ENCODE results near the gene IRAK2. TPM values are rescaled to one million over a fixed set of nuclear protein-coding genes. Genes with fewer than 3 reads are reported as not detected.

The IRAK2 gene
- total and polyA plus RNA-seq, 2 donors (not counting 1 experiment from before 2014, with no cell fraction given), result 1.5 to 6.6 TPM

DNA sequence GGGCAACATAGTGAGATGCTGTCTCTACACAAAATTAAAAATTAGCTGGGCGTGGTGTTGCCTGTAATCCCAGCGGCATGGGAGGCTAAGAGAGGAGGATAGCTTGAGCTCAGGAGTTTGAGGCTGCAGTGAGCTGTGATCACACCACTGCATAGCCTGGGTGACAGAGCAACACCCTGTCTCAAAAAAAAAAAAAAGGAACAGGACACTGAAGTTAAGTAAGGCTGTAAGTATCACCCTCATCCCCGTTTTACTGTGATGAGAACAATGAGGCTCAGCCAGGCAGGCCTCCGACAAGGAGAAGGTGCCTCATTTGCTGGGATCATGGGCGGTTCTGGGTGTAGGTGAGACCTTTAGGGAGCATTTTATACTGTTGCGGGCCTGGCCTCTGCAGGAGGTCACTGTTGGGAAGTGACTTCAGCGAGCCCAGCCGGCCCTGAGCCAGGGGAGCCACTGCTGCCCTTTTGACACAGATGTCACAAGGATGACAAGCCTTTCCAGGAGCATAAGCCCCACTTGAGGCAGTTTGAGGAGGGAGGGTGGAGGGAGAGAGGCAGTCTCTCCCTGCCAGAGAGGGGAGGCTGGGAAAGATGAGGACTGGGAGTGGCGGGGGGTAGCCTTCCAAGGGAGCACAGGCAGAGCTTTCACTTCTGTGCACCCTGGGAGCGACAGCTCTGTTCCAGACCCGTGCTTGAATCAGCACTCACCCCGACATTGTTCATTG lies 30.8 kb downstream of the IRAK2 start:
- H3K4me2 ChIP-seq (ENCODE audit: extremely low read depth, insufficient read depth, low read length), result no peak overlapping the region
- H3K27me3 ChIP-seq (ENCODE audit: control insufficient read depth, insufficient read depth, low read length), result no peaks in the 10 kb centered on the region
- H3K79me2 ChIP-seq (ENCODE audit: control insufficient read depth, insufficient read depth, low read length), result no peaks in the 10 kb centered on the region
- no peak overlapping the region for H3K4me3 ChIP-seq (replicated peaks in 1 of 4; ENCODE audit: control extremely low read depth in 1 of 4, insufficient read depth in 1 of 4, low read depth in 3 of 4, low read length in 4 of 4)
- no peaks in the 10 kb centered on the region for H4K20me1 ChIP-seq (ENCODE audit: control insufficient read depth, extremely low read depth, insufficient read depth, low read length)
- no peaks in the 10 kb centered on the region for H3K9me3 ChIP-seq (ENCODE audit: control insufficient read depth, insufficient read depth, low read depth, low read length)
- H3K27ac ChIP-seq (ENCODE audit: insufficient read depth, low read length), result no peak overlapping the region
- H3K9ac ChIP-seq (ENCODE audit: insufficient read depth, low read length), result no peak overlapping the region
- peaks cover 21% of the 10 kb centered on the region for H3K4me1 ChIP-seq (ENCODE audit: control insufficient read depth, extremely low read depth, insufficient read depth, low read length)
- TF ChIP-seq EZH2 (IDR thresholded peaks at IDR 0.05; ENCODE audit: low read length, missing control alignments), result no peak
- TF ChIP-seq, protein P1, sequence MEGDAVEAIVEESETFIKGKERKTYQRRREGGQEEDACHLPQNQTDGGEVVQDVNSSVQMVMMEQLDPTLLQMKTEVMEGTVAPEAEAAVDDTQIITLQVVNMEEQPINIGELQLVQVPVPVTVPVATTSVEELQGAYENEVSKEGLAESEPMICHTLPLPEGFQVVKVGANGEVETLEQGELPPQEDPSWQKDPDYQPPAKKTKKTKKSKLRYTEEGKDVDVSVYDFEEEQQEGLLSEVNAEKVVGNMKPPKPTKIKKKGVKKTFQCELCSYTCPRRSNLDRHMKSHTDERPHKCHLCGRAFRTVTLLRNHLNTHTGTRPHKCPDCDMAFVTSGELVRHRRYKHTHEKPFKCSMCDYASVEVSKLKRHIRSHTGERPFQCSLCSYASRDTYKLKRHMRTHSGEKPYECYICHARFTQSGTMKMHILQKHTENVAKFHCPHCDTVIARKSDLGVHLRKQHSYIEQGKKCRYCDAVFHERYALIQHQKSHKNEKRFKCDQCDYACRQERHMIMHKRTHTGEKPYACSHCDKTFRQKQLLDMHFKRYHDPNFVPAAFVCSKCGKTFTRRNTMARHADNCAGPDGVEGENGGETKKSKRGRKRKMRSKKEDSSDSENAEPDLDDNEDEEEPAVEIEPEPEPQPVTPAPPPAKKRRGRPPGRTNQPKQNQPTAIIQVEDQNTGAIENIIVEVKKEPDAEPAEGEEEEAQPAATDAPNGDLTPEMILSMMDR (conservative IDR thresholded peaks at IDR 0.05 in 1 of 2, IDR thresholded peaks at IDR 0.05 in 1 of 2; ENCODE audit: low read depth in 1 of 2, low read length in 2 of 2), result no peak
- DNase-seq (ENCODE audit: low read depth in 2 of 2), result no peak
- no peak overlapping the region for H2AFZ ChIP-seq (ENCODE audit: low read length)
- H3K36me3 ChIP-seq (ENCODE audit: control insufficient read depth, insufficient read depth, low read length), result no peaks in the 10 kb centered on the region

DNA sequence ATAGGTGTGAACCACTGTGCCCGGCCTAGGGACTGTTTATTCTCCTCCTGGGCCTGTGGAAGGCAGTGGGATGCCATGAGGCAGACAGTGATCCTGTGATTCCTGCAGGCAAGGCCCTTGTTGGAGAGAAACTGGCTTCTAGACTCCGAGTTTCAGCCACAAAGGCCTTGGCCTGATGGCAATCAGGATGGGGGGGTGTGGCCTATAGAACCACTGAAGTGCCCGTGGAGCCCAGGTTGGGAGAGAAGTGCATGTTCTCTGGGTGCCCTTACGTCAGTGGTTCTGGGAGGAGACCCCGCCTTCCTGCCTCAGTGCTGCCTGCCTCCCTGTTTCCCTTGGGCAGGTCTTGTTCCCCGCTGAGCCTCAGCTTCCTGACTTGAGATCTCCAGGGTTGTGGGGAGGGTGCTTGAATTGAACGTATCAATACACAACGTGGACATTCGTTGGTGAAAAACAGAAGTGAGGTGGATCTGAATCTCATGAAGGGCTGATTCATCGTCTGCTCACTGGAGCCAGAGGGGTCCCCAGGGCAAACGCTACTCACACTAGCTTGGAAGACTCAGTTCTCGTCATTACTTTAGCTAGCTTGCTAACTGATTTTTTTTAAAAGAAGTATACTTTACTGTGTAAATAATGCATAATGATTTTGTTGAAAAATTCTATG lies 31.8 kb downstream of the IRAK2 start:
- H3K36me3 ChIP-seq (ENCODE audit: control insufficient read depth, insufficient read depth, low read length), result no peaks in the 10 kb centered on the region
- TF ChIP-seq, protein P1 (conservative IDR thresholded peaks at IDR 0.05 in 1 of 2, IDR thresholded peaks at IDR 0.05 in 1 of 2; ENCODE audit: low read depth in 1 of 2, low read length in 2 of 2), result no peak
- no peak for TF ChIP-seq EZH2 (IDR thresholded peaks at IDR 0.05; ENCODE audit: low read length, missing control alignments)
- DNase-seq (ENCODE audit: low read depth in 2 of 2), result peak; percentile 65 to 84
- H3K9me3 ChIP-seq (ENCODE audit: control insufficient read depth, insufficient read depth, low read depth, low read length), result no peaks in the 10 kb centered on the region
- no peak overlapping the region for H3K9ac ChIP-seq (ENCODE audit: insufficient read depth, low read length)
- no peak overlapping the region for H3K4me3 ChIP-seq (replicated peaks in 1 of 4; ENCODE audit: control extremely low read depth in 1 of 4, insufficient read depth in 1 of 4, low read depth in 3 of 4, low read length in 4 of 4)
- H3K27me3 ChIP-seq (ENCODE audit: control insufficient read depth, insufficient read depth, low read length), result no peaks in the 10 kb centered on the region
- H3K4me2 ChIP-seq (ENCODE audit: extremely low read depth, insufficient read depth, low read length), result no peak overlapping the region
- H3K4me1 ChIP-seq (ENCODE audit: control insufficient read depth, extremely low read depth, insufficient read depth, low read length), result peaks cover 17% of the 10 kb centered on the region
- no peak overlapping the region for H3K27ac ChIP-seq (ENCODE audit: insufficient read depth, low read length)
- H4K20me1 ChIP-seq (ENCODE audit: control insufficient read depth, extremely low read depth, insufficient read depth, low read length), result no peaks in the 10 kb centered on the region
- no peaks in the 10 kb centered on the region for H3K79me2 ChIP-seq (ENCODE audit: control insufficient read depth, insufficient read depth, low read length)
- no peak overlapping the region for H2AFZ ChIP-seq (ENCODE audit: low read length)

DNA sequence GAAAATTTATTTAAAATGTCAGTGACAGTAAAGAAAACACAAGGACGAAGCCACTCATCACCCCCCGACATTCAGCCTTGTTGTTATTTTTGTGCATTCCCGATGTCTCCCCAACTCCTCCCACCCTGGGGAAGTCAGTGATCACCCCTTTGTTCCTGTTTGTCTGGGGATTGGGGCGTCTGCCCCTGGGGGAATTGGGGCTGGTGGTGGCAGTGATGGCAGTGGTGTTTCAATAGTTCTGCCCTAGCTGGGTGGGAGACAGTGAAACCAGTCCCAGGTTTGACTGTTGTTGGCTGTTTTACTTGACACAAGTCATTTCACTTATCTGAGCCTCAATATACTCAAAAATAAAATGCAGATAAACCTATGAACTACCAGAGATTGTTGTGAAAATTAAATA lies 33.5 kb downstream of the IRAK2 start:
- Histone ChIP-seq H3K36me3 (ENCODE audit: control insufficient read depth, insufficient read depth, low read length) (no peaks in the 10 kb centered on the region), H3K9me3 (ENCODE audit: control insufficient read depth, insufficient read depth, low read depth, low read length) (no peaks in the 10 kb centered on the region), H3K79me2 (ENCODE audit: control insufficient read depth, insufficient read depth, low read length) (no peaks in the 10 kb centered on the region), H3K4me2 (ENCODE audit: extremely low read depth, insufficient read depth, low read length) (no peak overlapping the region), H3K4me1 (ENCODE audit: control insufficient read depth, extremely low read depth, insufficient read depth, low read length) (peaks cover 6% of the 10 kb centered on the region), H4K20me1 (ENCODE audit: control insufficient read depth, extremely low read depth, insufficient read depth, low read length) (no peaks in the 10 kb centered on the region), H3K4me3 (replicated peaks in 1 of 4; ENCODE audit: control extremely low read depth in 1 of 4, insufficient read depth in 1 of 4, low read depth in 3 of 4, low read length in 4 of 4) (no peak overlapping the region), H3K9ac (ENCODE audit: insufficient read depth, low read length) (no peak overlapping the region), H2AFZ (ENCODE audit: low read length) (no peak overlapping the region), H3K27ac (ENCODE audit: insufficient read depth, low read length) (no peak overlapping the region), H3K27me3 (ENCODE audit: control insufficient read depth, insufficient read depth, low read length) (no peaks in the 10 kb centered on the region)
- TF ChIP-seq, protein P1 (conservative IDR thresholded peaks at IDR 0.05 in 1 of 2, IDR thresholded peaks at IDR 0.05 in 1 of 2; ENCODE audit: low read depth in 1 of 2, low read length in 2 of 2), result no peak
- no peak for TF ChIP-seq EZH2 (IDR thresholded peaks at IDR 0.05; ENCODE audit: low read length, missing control alignments)
- no peak for DNase-seq (ENCODE audit: low read depth in 2 of 2)

Data from fibroblast of lung (primary cell).